Transverse colon (tissue), 4 donors: ENCODE data around the gene RAB40C. TPM values are rescaled to one million over a fixed set of nuclear protein-coding genes. Genes with fewer than 3 reads are reported as not detected.
A peak's percentile ranks its signal among the peaks of the same experiment; 100 is the strongest.

Source experiments
- DNase-seq: peaks from one replicate; pipeline ENCODE4 v3.0.0-alpha.2; 2019
- H3K27ac ChIP-seq, 4 donors: fragments of 200-600 bp; sonication (generic); 2 replicates each; pipeline ENCODE4 v1.5.1; 2016 to 2018; ENCODE audit warnings: inconsistent platforms in 4 of 4
- H3K27me3 ChIP-seq: fragments of 200-600 bp; sonication (generic); 2 replicates; pipeline ENCODE4 v1.5.1; 2017; ENCODE audit warnings: inconsistent platforms
- H3K36me3 ChIP-seq, 4 donors: fragments of 200-600 bp; sonication (generic); 2 replicates each; pipeline ENCODE4 v1.5.1; 2017 to 2019; ENCODE audit warnings: inconsistent platforms in 4 of 4
- H3K4me1 ChIP-seq, 4 donors: fragments of 200-600 bp; sonication (generic); 2 replicates each; pipeline ENCODE4 v1.5.1; 2017 to 2020; ENCODE audit warnings: inconsistent platforms in 4 of 4
- H3K4me3 ChIP-seq, 4 donors: fragments of 200-600 bp; sonication (generic); 1 replicate in 1 of 4; 2 replicates in 3 of 4; pipeline versions ENCODE4 v1.5.1 to v1.6.1; 2017 to 2019; ENCODE audit warnings: inconsistent platforms in 4 of 4
- H3K9me3 ChIP-seq, 2 donors: fragments of 200-600 bp; sonication (generic); 2 replicates each; pipeline ENCODE4 v1.5.1; 2017 to 2019; ENCODE audit warnings: inconsistent platforms in 2 of 2
- CTCF ChIP-seq, 5 experiments: fragments of 200-600 bp in 3 of 5; fragments of 450-650 bp in 2 of 5; sonication (generic) in 3 of 5; IDR thresholded peaks; 1 replicate in 2 of 5; 2 replicates in 3 of 5; pipeline ENCODE4 v1.5.1; 2016 to 2017; ENCODE audit warnings: antibody characterized with exemption in 5 of 5, inconsistent platforms in 3 of 5, mild to moderate bottlenecking in 2 of 5, moderate library complexity in 1 of 5
- EP300 ChIP-seq: sonication (generic); formaldehyde crosslinking; IDR thresholded peaks from one replicate; pipeline ENCODE4 v1.6.1; 2017; ENCODE audit warnings: antibody characterized with exemption, low read depth
- POLR2A ChIP-seq: fragments of 450-650 bp; IDR thresholded peaks from one replicate; pipeline ENCODE4 v1.6.1; 2016; ENCODE audit warnings: antibody characterized with exemption, mild to moderate bottlenecking, moderate library complexity
- POLR2AphosphoS5 ChIP-seq, 3 donors: sonication (generic); formaldehyde crosslinking; IDR thresholded peaks; one replicate each; pipeline ENCODE4 v1.6.1; 2016; ENCODE audit warnings: antibody characterized with exemption in 3 of 3
- WGBS, 2 donors: methylation state at CpG; one replicate each; pipeline ENCODE4 v1.1.5; 2018; ENCODE audit warnings: low coverage in 1 of 2; 5-methylcytosine and 5-hydroxymethylcytosine counted together
- in situ Hi-C, 4 donors: fragments of 200-750 bp; cut with MboI; loops; one replicate each; pipeline versions ENCODE4 v1.15.0 to v1.15.1; 2017; ENCODE audit warnings: low sequenced_read_pairs in 3 of 4, low pct_ligation_motif_present in 1 of 4, low pct_unique_long_range_greater_than_20kb in 1 of 4
- intact Hi-C: fragments of 100-400 bp; cut with DNase I; formaldehyde crosslinking; loops from one replicate; pipeline ENCODE4 v1.15.1; 2023; ENCODE audit warnings: low total_unique reads
- total RNA-seq, 4 donors: library from RNA; depleted of rRNA; stranded (reverse); fragments of >200 nt; gene quantifications; one replicate each; pipeline ENCODE4 v1.1.0, GENCODE V29; 2016

The RAB40C gene
- total RNA-seq, 4 donors from 2014 or later, result 54.8 to 111 (median 83.5) TPM

- peak; percentile 96 for DNase-seq
- no peaks in the 10 kb centered on the region for H3K36me3 ChIP-seq
- WGBS, 2 donors, result 0 to 1% methylated on average over 7 to 44 of the region's 91 CpGs
- TF ChIP-seq EP300, result no peak
- TF ChIP-seq POLR2AphosphoS5 (IDR thresholded peaks at IDR 0.05), result peak; percentile 66 to 90 (median 86)
- TF ChIP-seq CTCF (IDR thresholded peaks at IDR 0.05), result no peak
- TF ChIP-seq POLR2A, result peak; percentile 73
- H3K9me3 ChIP-seq, result no peaks in the 10 kb centered on the region
- peak within 1 kb of the TSS; percentile 93 to 96 (median 95) for H3K27ac ChIP-seq
- no peaks in the 10 kb centered on the region for H3K27me3 ChIP-seq
- peak within 1 kb of the TSS; percentile 52 to 86 (median 71) for H3K4me3 ChIP-seq
- intact Hi-C loops (no loop called here), in situ Hi-C loops (no loop called here)
- H3K4me1 ChIP-seq, result peaks cover 36 to 60% (median 60%) of the 10 kb centered on the region in 4 donors
These were observed 59.1 kb downstream of the RAB40C start, which contains the start of gene WDR90 for GRCh38 chr16:648781-649589. TSS of gene WDR90 (plus strand) at chr16:649365. CDS start at chr16:649417, 52 bp downstream.

DNA sequence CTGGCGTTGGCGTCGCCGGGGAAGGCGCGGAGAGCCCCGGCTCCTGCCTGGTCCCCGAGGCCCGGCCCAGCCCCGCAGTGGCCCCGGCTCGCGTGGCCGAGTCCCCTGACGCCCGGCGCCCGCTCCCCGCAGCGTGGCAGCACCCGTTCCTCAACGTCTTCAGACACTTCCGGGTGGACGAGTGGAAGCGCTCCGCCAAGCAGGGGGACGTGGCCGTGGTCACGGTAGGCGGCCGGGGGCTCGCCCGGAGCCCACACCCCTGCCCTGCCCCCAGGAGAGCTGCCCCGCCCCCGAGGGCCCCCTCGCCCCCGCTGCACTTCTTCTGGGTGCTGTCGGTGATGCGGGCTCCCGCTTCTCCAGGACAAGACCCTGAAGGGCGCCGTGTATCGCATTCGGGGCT is 59.8 kb downstream of the RAB40C start:
- intact Hi-C loops, result no loop called here
- peaks cover 31 to 56% (median 54%) of the 10 kb centered on the region in 4 donors for H3K4me1 ChIP-seq

DNA sequence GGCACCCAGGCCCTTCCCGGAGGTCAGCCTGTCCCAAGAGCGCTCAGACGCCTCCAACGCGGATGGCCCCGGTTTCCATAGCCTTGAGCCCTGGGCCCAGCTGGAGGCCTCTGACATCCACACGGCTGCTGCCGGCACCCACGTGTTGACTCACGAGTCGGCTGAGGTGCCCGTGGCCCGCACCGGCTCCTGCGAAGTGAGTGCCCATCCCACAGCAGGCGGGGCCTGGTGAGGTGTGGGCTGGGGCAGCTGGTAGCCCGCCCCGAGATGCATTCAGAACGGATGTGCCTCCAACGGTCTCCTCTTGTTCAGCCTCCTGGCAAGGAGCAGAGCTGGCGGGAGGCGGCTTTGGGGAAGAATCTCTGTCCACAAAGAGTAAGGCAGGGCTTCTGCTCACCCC is 62.0 kb downstream of the RAB40C start:
- intact Hi-C loops (no loop called here), in situ Hi-C loops (no loop called here)
- 96% methylated on average over 14 of the region's 22 CpGs; no CpG with 5 or more reads in 1 of the 2 donors for WGBS, 2 donors
- H3K27ac ChIP-seq, result no peak overlapping the region
- no peak for DNase-seq
- no peaks in the 10 kb centered on the region for H3K27me3 ChIP-seq
- H3K36me3 ChIP-seq, result no peaks in the 10 kb centered on the region
- peaks cover 24 to 36% (median 33%) of the 10 kb centered on the region in 4 donors for H3K4me1 ChIP-seq
- H3K4me3 ChIP-seq, result no peak overlapping the region
- TF ChIP-seq POLR2A (no peak), EP300 (no peak), POLR2AphosphoS5 (IDR thresholded peaks at IDR 0.05) (no peak), CTCF (IDR thresholded peaks at IDR 0.05) (no peak)
- H3K9me3 ChIP-seq, result no peaks in the 10 kb centered on the region

More for the DNA sequence above, 59.8 kb downstream of the RAB40C start:
- TF ChIP-seq EP300 (no peak), POLR2A (no peak), POLR2AphosphoS5 (IDR thresholded peaks at IDR 0.05) (no peak), CTCF (IDR thresholded peaks at IDR 0.05) (no peak)
- H3K27me3 ChIP-seq, result no peaks in the 10 kb centered on the region
- in situ Hi-C loops, result no loop called here
- 2% methylated on average over 42 of the region's 44 CpGs; no CpG with 5 or more reads in 1 of the 2 donors for WGBS, 2 donors
- H3K4me3 ChIP-seq, result peak overlapping the region; percentile 47 to 86 (median 71)
- no peaks in the 10 kb centered on the region for H3K9me3 ChIP-seq
- peak overlapping the region; percentile 93 to 96 (median 95) for H3K27ac ChIP-seq
- no peaks in the 10 kb centered on the region for H3K36me3 ChIP-seq
- no peak for DNase-seq

DNA sequence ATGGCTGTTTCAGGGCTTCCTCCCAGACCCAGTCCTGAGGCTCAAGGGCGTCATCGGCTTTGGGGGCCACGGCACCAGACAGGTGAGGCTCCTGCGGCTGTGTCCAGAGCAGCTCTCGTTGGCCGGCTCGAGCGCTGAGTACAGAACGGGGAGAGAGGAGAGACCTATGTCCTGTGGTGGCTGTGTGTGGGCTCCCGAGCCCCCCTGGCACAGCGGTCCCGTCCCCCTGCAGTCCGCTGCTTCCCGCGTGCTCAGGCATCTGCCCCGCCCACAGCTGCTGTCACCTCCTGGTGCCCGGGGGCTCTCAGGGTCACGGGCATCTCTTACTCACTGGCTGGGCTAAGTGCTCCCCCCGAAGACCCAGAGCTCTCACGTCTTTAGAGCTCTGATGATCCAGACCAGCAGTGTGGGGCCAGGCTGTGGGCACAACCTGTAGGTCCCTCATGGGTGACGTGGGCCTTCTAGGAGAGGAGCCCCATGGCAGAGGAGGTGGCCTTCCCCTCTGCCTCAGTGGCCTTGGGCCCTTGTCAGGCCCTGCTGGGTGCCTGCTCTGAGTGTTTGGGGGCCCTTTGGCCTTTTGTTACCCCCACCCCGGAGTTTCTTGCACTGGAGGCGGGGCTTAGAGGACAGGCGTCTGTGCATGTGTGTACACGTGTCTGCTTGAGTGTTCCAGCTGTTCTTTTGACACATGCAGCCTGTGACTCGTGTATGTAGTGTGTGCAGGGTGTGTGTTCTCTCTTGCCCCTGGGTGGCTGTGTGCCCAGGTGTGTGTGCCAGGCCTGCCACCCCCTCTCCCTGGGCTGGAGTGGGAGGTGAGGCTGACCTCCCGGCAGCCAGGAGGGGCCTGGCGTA is 62.8 kb downstream of the RAB40C start:
- TF ChIP-seq POLR2AphosphoS5 (IDR thresholded peaks at IDR 0.05), result no peak
- TF ChIP-seq EP300, result no peak
- TF ChIP-seq POLR2A, result no peak
- no peak for TF ChIP-seq CTCF (IDR thresholded peaks at IDR 0.05)
- in situ Hi-C loops (no loop called here), intact Hi-C loops (no loop called here)
- no peak for DNase-seq
- Histone ChIP-seq H3K4me3 (no peak overlapping the region), H3K27me3 (no peaks in the 10 kb centered on the region), H3K9me3 (no peaks in the 10 kb centered on the region), H3K36me3 (no peaks in the 10 kb centered on the region), H3K27ac (no peak overlapping the region), H3K4me1 (peaks cover 16 to 28% (median 24%) of the 10 kb centered on the region in 4 donors)
- WGBS, 2 donors, result 77 to 91% methylated on average over 5 to 24 of the region's 28 CpGs
